Measurements from ENCODE around the gene DMRT3.

DMRT3 gene, protein sequence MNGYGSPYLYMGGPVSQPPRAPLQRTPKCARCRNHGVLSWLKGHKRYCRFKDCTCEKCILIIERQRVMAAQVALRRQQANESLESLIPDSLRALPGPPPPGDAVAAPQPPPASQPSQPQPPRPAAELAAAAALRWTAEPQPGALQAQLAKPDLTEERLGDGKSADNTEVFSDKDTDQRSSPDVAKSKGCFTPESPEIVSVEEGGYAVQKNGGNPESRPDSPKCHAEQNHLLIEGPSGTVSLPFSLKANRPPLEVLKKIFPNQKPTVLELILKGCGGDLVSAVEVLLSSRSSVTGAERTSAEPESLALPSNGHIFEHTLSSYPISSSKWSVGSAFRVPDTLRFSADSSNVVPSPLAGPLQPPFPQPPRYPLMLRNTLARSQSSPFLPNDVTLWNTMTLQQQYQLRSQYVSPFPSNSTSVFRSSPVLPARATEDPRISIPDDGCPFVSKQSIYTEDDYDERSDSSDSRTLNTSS

GRCh38 chr9:976258-976942 lies at the start of gene DMRT3:
Gene DMRT3 (plus strand): TSS chr9:976655. CDS start chr9:977002, 347 bp downstream.
- ATAC-seq (ENCODE audit: low read depth) (peak; percentile 16; the same call in 1 of the 3 replicates), DNase-seq (ENCODE audit: low spot score) (no peak)
- no peaks in the 10 kb centered on the region for H3K36me3 ChIP-seq (ENCODE audit: low read depth)
- TF ChIP-seq, protein P1, sequence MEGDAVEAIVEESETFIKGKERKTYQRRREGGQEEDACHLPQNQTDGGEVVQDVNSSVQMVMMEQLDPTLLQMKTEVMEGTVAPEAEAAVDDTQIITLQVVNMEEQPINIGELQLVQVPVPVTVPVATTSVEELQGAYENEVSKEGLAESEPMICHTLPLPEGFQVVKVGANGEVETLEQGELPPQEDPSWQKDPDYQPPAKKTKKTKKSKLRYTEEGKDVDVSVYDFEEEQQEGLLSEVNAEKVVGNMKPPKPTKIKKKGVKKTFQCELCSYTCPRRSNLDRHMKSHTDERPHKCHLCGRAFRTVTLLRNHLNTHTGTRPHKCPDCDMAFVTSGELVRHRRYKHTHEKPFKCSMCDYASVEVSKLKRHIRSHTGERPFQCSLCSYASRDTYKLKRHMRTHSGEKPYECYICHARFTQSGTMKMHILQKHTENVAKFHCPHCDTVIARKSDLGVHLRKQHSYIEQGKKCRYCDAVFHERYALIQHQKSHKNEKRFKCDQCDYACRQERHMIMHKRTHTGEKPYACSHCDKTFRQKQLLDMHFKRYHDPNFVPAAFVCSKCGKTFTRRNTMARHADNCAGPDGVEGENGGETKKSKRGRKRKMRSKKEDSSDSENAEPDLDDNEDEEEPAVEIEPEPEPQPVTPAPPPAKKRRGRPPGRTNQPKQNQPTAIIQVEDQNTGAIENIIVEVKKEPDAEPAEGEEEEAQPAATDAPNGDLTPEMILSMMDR (IDR thresholded peaks at IDR 0.05; ENCODE audit: poor library complexity, severe bottlenecking): no peak
- H3K27me3 ChIP-seq (ENCODE audit: insufficient read depth, poor library complexity, severe bottlenecking): peaks cover 100% of the 10 kb centered on the region
- no peak within 1 kb of the TSS for H3K27ac ChIP-seq (ENCODE audit: poor library complexity, severe bottlenecking)
- no peaks in the 10 kb centered on the region for H3K9me3 ChIP-seq (ENCODE audit: severe bottlenecking)
- H3K4me3 ChIP-seq (ENCODE audit: severe bottlenecking): no peak within 1 kb of the TSS
- no peaks in the 10 kb centered on the region for H3K4me1 ChIP-seq (ENCODE audit: insufficient read depth, poor library complexity, severe bottlenecking)

- ATAC-seq (ENCODE audit: low read depth) (no peak), DNase-seq (ENCODE audit: low spot score) (no peak)
- Histone ChIP-seq H3K9me3 (ENCODE audit: severe bottlenecking) (no peaks in the 10 kb centered on the region), H3K36me3 (ENCODE audit: low read depth) (no peaks in the 10 kb centered on the region), H3K27ac (ENCODE audit: poor library complexity, severe bottlenecking) (no peak overlapping the region), H3K4me3 (ENCODE audit: severe bottlenecking) (no peak overlapping the region), H3K27me3 (ENCODE audit: insufficient read depth, poor library complexity, severe bottlenecking) (peaks cover 3% of the 10 kb centered on the region), H3K4me1 (ENCODE audit: insufficient read depth, poor library complexity, severe bottlenecking) (no peaks in the 10 kb centered on the region)
- TF ChIP-seq, protein P1 (IDR thresholded peaks at IDR 0.05; ENCODE audit: poor library complexity, severe bottlenecking): no peak
These were observed 49.5 kb upstream of the DMRT3 start for GRCh38 chr9:926976-927375.

DNA sequence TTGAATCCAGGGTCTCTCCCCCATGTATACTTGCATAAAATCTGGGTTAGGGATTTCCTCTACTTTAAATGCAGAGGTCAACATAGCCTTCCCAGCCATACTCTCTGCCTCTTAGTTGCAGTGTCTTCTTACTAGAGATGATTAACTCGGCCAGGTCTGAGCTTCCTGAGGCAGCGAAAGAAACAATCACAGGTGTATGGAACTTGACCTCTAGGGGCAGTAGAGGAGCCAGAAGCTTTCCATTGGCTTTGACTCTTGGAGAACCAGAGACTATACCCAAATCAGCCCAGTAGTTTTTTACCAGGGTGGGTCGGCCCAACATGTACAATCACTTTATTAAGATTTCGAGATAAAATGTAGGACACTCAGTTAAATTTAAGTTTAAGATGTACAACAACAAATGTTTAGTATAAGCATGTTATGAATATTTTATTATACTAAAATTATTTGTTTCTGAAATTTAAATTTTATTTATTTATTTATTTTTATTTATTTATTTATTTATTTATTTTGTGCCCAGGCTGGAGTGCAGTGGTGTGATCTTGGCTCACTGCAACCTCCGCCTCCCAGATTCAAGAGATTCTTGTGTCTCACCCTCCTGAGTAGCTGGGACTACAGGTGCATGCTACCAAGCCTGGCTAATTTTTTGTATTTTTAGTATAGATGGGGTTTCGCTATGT lies 48.0 kb upstream of the DMRT3 start:
- no peaks in the 10 kb centered on the region for H3K4me1 ChIP-seq (ENCODE audit: insufficient read depth, poor library complexity, severe bottlenecking)
- H3K36me3 ChIP-seq (ENCODE audit: low read depth): no peaks in the 10 kb centered on the region
- no peaks in the 10 kb centered on the region for H3K9me3 ChIP-seq (ENCODE audit: severe bottlenecking)
- peaks cover 6% of the 10 kb centered on the region for H3K27me3 ChIP-seq (ENCODE audit: insufficient read depth, poor library complexity, severe bottlenecking)
- TF ChIP-seq, protein P1 (IDR thresholded peaks at IDR 0.05; ENCODE audit: poor library complexity, severe bottlenecking): peak; percentile 56
- H3K27ac ChIP-seq (ENCODE audit: poor library complexity, severe bottlenecking): no peak overlapping the region
- ATAC-seq (ENCODE audit: low read depth): no peak; the same call in 2 of the 3 replicates
- H3K4me3 ChIP-seq (ENCODE audit: severe bottlenecking): no peak overlapping the region
- DNase-seq (ENCODE audit: low spot score): no peak

DNA sequence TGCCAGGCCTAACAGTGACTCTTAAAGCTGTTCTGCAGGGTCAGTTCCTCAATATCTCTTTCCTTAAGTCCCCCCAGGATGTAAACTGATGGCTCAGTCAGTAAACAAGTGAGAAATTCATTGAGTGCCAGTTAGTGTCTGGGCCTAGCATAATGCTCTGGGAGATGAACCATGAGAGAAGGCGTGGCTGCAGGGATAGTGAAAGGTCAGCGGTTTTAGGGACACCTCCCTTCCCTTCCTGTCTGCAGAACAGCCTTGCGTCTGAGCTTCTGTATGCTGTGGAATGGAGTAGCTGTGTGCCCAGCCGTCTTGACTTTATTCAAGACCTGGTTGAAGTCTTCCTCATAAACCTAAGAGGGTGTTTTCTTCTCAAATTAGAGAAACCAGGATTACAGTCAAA lies 46.7 kb upstream of the DMRT3 start:
- no peaks in the 10 kb centered on the region for H3K4me1 ChIP-seq (ENCODE audit: insufficient read depth, poor library complexity, severe bottlenecking)
- no peaks in the 10 kb centered on the region for H3K9me3 ChIP-seq (ENCODE audit: severe bottlenecking)
- no peaks in the 10 kb centered on the region for H3K36me3 ChIP-seq (ENCODE audit: low read depth)
- DNase-seq (ENCODE audit: low spot score) (no peak), ATAC-seq (ENCODE audit: low read depth) (no peak)
- TF ChIP-seq, protein P1 (IDR thresholded peaks at IDR 0.05; ENCODE audit: poor library complexity, severe bottlenecking): no peak
- H3K4me3 ChIP-seq (ENCODE audit: severe bottlenecking): no peak overlapping the region
- no peak overlapping the region for H3K27ac ChIP-seq (ENCODE audit: poor library complexity, severe bottlenecking)
- H3K27me3 ChIP-seq (ENCODE audit: insufficient read depth, poor library complexity, severe bottlenecking): peaks cover 9% of the 10 kb centered on the region
